HG02840 (cell line): ENCODE results near the gene HRCT1.
"Not testable (repeated sequence)": the region's sequence is repeated elsewhere in the genome, so short reads cannot be mapped to it uniquely, and the experiment has no call there.

Source experiments
- ATAC-seq: cut with Tn5 transposase; IDR thresholded peaks from one replicate; pipeline ENCODE4 v1.9.1; 2021; ENCODE audit warnings: mild to moderate bottlenecking, moderate library complexity, moderate number of reproducible peaks; ENCODE audit not compliant: unreplicated experiment, low FRiP score

Gene HRCT1

GRCh38 chr9:35915681-35916294 lies 9.8 kb downstream of the HRCT1 start:
- no peak for ATAC-seq

GRCh38 chr9:35917261-35917660 lies 11.3 kb downstream of the HRCT1 start:
- no peak for ATAC-seq

- no peak for ATAC-seq
These were observed 12.8 kb downstream of the HRCT1 start for GRCh38 chr9:35918780-35919179.

- no peak for ATAC-seq
These were observed 13.4 kb downstream of the HRCT1 start for GRCh38 chr9:35919212-35920008.

GRCh38 chr9:35920051-35920620 lies 14.1 kb downstream of the HRCT1 start:
- no peak for ATAC-seq

- ATAC-seq: no peak
These were observed 17.6 kb downstream of the HRCT1 start for GRCh38 chr9:35923598-35923926.

GRCh38 chr9:35923927-35924763 lies 18.1 kb downstream of the HRCT1 start:
- no peak for ATAC-seq

- ATAC-seq: no peak
These were observed 22.8 kb downstream of the HRCT1 start for GRCh38 chr9:35928591-35929452.

GRCh38 chr9:35929453-35929718 lies 23.4 kb downstream of the HRCT1 start:
- no peak for ATAC-seq

GRCh38 chr9:35930521-35930920 lies 24.5 kb downstream of the HRCT1 start:
- no peak for ATAC-seq

- ATAC-seq: no peak
These were observed 25.0 kb downstream of the HRCT1 start for GRCh38 chr9:35930989-35931388.

GRCh38 chr9:35932735-35933134 lies 26.7 kb downstream of the HRCT1 start:
- no peak for ATAC-seq

- ATAC-seq: no peak
These were observed 27.6 kb downstream of the HRCT1 start for GRCh38 chr9:35933550-35934067.

- not testable (repeated sequence) for ATAC-seq
These were observed 28.1 kb downstream of the HRCT1 start for GRCh38 chr9:35934069-35934468.

GRCh38 chr9:35935261-35935660 lies 29.3 kb downstream of the HRCT1 start:
- ATAC-seq: no peak

GRCh38 chr9:35935755-35936509 lies 29.9 kb downstream of the HRCT1 start:
- no peak for ATAC-seq

GRCh38 chr9:35937227-35937626 lies 31.2 kb downstream of the HRCT1 start:
- ATAC-seq: no peak

GRCh38 chr9:35938474-35939356 lies 32.7 kb downstream of the HRCT1 start:
- ATAC-seq: no peak
